Activated naive CD4-positive, alpha-beta T cell treated with anti-CD3 and anti-CD28 coated beads, Interleukin-2, amount 50 U/mL, for 16 hours (primary cell): ENCODE measurements around the gene TBRG4.

Source experiments
- DNase-seq: peaks from one replicate; pipeline ENCODE4 v3.0.0-alpha.2; 2020

The TBRG4 gene

GRCh38 chr7:45050198-45050597, 61.3 kb downstream of the TBRG4 start:
- DNase-seq = no peak
